Stomach (tissue), 4 donors: ENCODE results near the gene MBNL2.

Experiments
- CTCF ChIP-seq, 7 experiments: fragments of 450-650 bp in 4 of 7; fragments of 200-600 bp in 3 of 7; sonication (generic) in 3 of 7; IDR thresholded peaks; one replicate each; pipeline ENCODE4 v1.5.1; 2016 to 2019; ENCODE audit warnings: antibody characterized with exemption in 7 of 7, control low read depth in 2 of 7, mild to moderate bottlenecking in 1 of 7
- EP300 ChIP-seq: sonication (generic); formaldehyde crosslinking; IDR thresholded peaks from one replicate; pipeline ENCODE4 v1.6.1; 2017; ENCODE audit warnings: antibody characterized with exemption
- POLR2A ChIP-seq, 4 donors: fragments of 450-650 bp; IDR thresholded peaks; one replicate each; pipeline ENCODE4 v1.6.1; 2016; ENCODE audit warnings: antibody characterized with exemption in 4 of 4, control low read depth in 2 of 4, mild to moderate bottlenecking in 1 of 4, moderate library complexity in 1 of 4
- POLR2AphosphoS5 ChIP-seq, 3 donors: sonication (generic); formaldehyde crosslinking; IDR thresholded peaks; one replicate each; pipeline ENCODE4 v1.6.1; 2016; ENCODE audit warnings: antibody characterized with exemption in 3 of 3

- TF ChIP-seq CTCF (IDR thresholded peaks at IDR 0.05) = no peak
- TF ChIP-seq EP300 = no peak
- TF ChIP-seq POLR2AphosphoS5 (IDR thresholded peaks at IDR 0.05) = no peak
- TF ChIP-seq POLR2A (IDR thresholded peaks at IDR 0.05) = no peak
Measured at GRCh38 chr13:97372936-97373335, 150.8 kb downstream of the MBNL2 start.
